Vein endothelial cell (primary cell): Measurements from ENCODE around the gene COQ5. TPM values are rescaled to one million over a fixed set of nuclear protein-coding genes. Genes with fewer than 3 reads are reported as not detected.

Source experiments
- small RNA-seq: library from RNA; depleted of rRNA; stranded (forward); fragments of <200 nt; gene quantifications from one replicate; pipeline ENCODE3, GENCODE V24; 2012
- total RNA-seq: library from RNA; depleted of rRNA; stranded (reverse); fragments of >200 nt; gene quantifications from 2 replicates; pipeline ENCODE4 v1.2.3, GENCODE V29; 2012

COQ5 gene, protein sequence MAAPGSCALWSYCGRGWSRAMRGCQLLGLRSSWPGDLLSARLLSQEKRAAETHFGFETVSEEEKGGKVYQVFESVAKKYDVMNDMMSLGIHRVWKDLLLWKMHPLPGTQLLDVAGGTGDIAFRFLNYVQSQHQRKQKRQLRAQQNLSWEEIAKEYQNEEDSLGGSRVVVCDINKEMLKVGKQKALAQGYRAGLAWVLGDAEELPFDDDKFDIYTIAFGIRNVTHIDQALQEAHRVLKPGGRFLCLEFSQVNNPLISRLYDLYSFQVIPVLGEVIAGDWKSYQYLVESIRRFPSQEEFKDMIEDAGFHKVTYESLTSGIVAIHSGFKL
- 18.6 and 21.9 TPM in 2 replicates for total RNA-seq

GRCh38 chr12:120528861-120529525 is at the start of gene COQ5:
TSS of gene COQ5 (minus strand) at chr12:120529158. CDS start at chr12:120529141, 17 bp downstream.

GRCh38 chr12:120534203-120534702 is 5.3 kb upstream of the COQ5 start, which contains the start of gene RNF10:
TSS of gene RNF10 (plus strand) at chr12:120534356. CDS start at chr12:120534812, 456 bp downstream.

DNA sequence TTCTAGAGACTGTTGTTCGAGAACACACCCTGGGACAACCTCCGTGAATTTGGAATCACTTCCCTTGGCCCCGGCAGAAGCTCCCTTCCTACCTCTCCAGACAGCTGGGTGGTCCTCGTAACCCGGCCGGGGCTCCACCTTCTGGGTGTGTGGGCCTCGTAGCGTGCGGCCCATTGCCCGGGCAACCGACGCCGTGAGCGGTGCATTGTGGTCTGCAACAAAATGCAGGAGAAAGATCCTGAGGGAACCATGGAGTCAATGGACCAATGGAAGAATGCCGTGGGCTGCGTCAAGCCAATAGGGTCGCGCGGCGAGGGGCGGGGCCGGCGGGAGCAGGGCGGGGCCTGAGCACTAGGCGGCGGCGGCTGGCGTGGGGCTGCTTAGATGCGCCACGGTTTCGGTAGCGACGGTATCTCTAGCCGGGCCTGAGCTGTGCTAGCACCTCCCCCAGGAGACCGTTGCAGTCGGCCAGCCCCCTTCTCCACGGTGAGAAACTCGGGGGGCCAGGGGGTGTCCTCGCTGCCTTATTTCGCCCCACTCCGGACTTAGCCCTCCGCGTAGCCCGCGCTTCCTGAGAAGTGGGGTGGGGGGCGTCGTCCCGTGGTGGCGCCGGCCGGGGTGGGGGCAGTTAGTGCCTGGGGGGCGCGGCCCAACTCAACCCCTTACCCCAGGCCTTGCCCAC is 33.1 kb downstream of the COQ5 start, which contains the start of gene DYNLL1:
TSS of gene DYNLL1 (plus strand) at position 383 of the 682 bp plus-strand sequence. CDS start 309 bp downstream, outside the sequence.

DNA sequence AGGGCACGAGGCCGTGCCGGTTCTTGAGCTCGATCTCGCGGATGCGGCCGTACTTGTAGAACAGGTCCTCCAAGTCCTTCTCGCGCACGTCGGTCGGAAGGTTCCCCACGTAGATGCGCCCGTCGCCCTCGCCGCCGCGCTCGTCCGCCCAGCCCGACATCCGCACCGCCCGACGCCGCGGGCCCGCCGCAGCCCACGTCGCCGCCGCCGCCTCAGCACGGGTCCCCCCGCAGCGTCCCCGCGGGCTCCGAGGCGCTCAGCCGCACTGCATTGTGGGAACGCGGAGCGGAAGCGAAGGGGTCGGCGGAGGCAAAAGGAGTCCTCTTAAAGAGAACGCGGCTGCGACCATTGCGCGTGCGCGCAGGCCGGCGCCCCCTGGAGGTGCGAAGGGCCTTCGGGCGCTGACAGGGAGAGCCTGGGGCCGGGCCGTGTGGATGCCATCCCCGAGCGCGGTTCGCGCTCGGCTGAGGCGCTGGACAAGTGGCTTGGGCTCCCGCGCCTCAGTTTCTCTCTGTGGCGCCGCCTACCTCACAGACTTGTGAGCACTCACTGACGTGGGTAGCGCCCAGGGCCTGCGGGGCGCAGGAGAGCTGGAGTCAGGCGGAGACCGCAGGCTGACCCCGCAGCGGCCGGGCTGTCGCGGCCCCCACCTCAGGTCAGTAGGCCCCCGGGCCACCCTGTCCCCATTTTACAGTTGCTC is 59.4 kb downstream of the COQ5 start, which contains the start of gene SRSF9:
TSS of gene SRSF9 (minus strand) at position 299 of the 700 bp plus-strand sequence. CDS start at position 160, 139 bp downstream.

Small RNA genes within 50 kb of the gene (small RNA-seq; reads per million reads assigned to genes)
- gene RF00019: not detected

Other genes with a start within 250 kb of the COQ5 start
- gene RNU4-2, start 237.3 kb downstream of the COQ5 start, total RNA-seq: under 0.01 TPM in 2 replicates
- under 0.01 TPM in 2 replicates for gene RNU4-1, start 235.9 kb downstream of the COQ5 start, total RNA-seq
- 0.76 and 0.98 TPM in 2 replicates for gene SIRT4, start 226.8 kb downstream of the COQ5 start, total RNA-seq
- not detected in 2 replicates for gene PLA2G1B, start 201.4 kb downstream of the COQ5 start, total RNA-seq
- not detected in 2 replicates for gene MSI1, start 160.0 kb downstream of the COQ5 start, total RNA-seq
- 301 and 308 TPM in 2 replicates for gene COX6A1, start 91.0 kb downstream of the COQ5 start, total RNA-seq
- gene TRIAP1, start 82.8 kb downstream of the COQ5 start, total RNA-seq: 40.8 and 52.4 TPM in 2 replicates
- gene GATC, start 82.7 kb downstream of the COQ5 start, total RNA-seq: 20.9 and 24.9 TPM in 2 replicates
- gene SRSF9, start 59.4 kb downstream of the COQ5 start, total RNA-seq: 172 and 175 TPM in 2 replicates
- 253 and 299 TPM in 2 replicates for gene DYNLL1, start 33.0 kb downstream of the COQ5 start, total RNA-seq
- 117 and 142 TPM in 2 replicates for gene RNF10, start 5.2 kb upstream of the COQ5 start, total RNA-seq
- 19.9 and 20.7 TPM in 2 replicates for gene POP5, start 52.2 kb upstream of the COQ5 start, total RNA-seq
- gene CABP1, start 111.5 kb upstream of the COQ5 start, total RNA-seq: not detected in 2 replicates
- 63.7 and 80.6 TPM in 2 replicates for gene MLEC, start 158.0 kb upstream of the COQ5 start, total RNA-seq
- gene UNC119B, start 181.3 kb upstream of the COQ5 start, total RNA-seq: 18.0 and 24.5 TPM in 2 replicates
- 12.8 and 22.5 TPM in 2 replicates for gene ACADS, start 196.7 kb upstream of the COQ5 start, total RNA-seq